CD4-positive, alpha-beta T cell (primary cell): ENCODE data around the gene AUTS2. TPM values are rescaled to one million over a fixed set of nuclear protein-coding genes. Genes with fewer than 3 reads are reported as not detected.

Experiments
- ATAC-seq: fragments of 200-7000 bp; cut with Tn5 transposase; one replicate; pipeline ENCODE4 v1.10.0; 2022; ENCODE audit warnings: mild to moderate bottlenecking; ENCODE audit not compliant: poor library complexity
- CTCF ChIA-PET: fragments of 350-600 bp; sonication (Branson Sonifier 250); formaldehyde crosslinking; loops from one replicate; lab custom pipeline; 2021; ENCODE audit warnings: antibody characterized with exemption, inconsistent platforms; lab: Charles Lee
- POLR2A ChIA-PET: fragments of 350-600 bp; sonication (Branson Sonifier 250); formaldehyde crosslinking; loops from one replicate; lab custom pipeline; 2021; ENCODE audit warnings: antibody characterized with exemption, inconsistent platforms; lab: Charles Lee
- DNase-seq, 14 experiments: peaks; one replicate each; pipeline ENCODE4 v3.0.0-alpha.2; 2013 to 2020; ENCODE audit warnings: mixed read lengths in 2 of 14
- H3K27ac ChIP-seq, 2 donors: one replicate each; pipeline versions ENCODE4 v1.5.1 to v1.7.0; 2013; ENCODE audit warnings: low read length in 2 of 2, low read depth in 1 of 2, mild to moderate bottlenecking in 1 of 2
- H3K27me3 ChIP-seq, 2 experiments: 1 replicate in 1 of 2; 2 replicates in 1 of 2; pipeline versions ENCODE4 v1.6.1 to v1.7.0; 2013; ENCODE audit warnings: low read length in 2 of 2, control low read depth in 1 of 2, mild to moderate bottlenecking in 1 of 2, moderate library complexity in 1 of 2; ENCODE audit not compliant: insufficient read depth in 2 of 2, control insufficient read depth in 1 of 2
- H3K36me3 ChIP-seq: one replicate; pipeline ENCODE4 v1.6.1; 2013; ENCODE audit warnings: low read length, control low read depth; ENCODE audit not compliant: insufficient read depth
- H3K4me1 ChIP-seq: one replicate; pipeline ENCODE4 v1.6.1; 2013; ENCODE audit warnings: low read length, control low read depth; ENCODE audit not compliant: insufficient read depth
- H3K4me3 ChIP-seq: one replicate; pipeline ENCODE4 v1.5.1; 2013; ENCODE audit warnings: mild to moderate bottlenecking, low read length, moderate library complexity
- H3K9me3 ChIP-seq, 2 experiments: 1 replicate in 1 of 2; 2 replicates in 1 of 2; pipeline versions ENCODE4 v1.6.1 to v1.7.0; 2013; ENCODE audit warnings: low read length in 2 of 2, mild to moderate bottlenecking in 2 of 2, control low read depth in 1 of 2, moderate library complexity in 1 of 2; ENCODE audit not compliant: control insufficient read depth in 1 of 2, insufficient read depth in 1 of 2
- H3K27ac Mint-ChIP-seq: one replicate; pipeline ENCODE4 v1.8.0; 2020; ENCODE audit warnings: mixed read lengths
- H3K27me3 Mint-ChIP-seq: one replicate; pipeline ENCODE4 v1.8.0; 2021; ENCODE audit warnings: mixed read lengths
- H3K36me3 Mint-ChIP-seq: one replicate; pipeline ENCODE4 v1.8.0; 2021; ENCODE audit warnings: low read depth, mixed read lengths
- H3K4me1 Mint-ChIP-seq: one replicate; pipeline ENCODE4 v1.8.0; 2021; ENCODE audit warnings: low read depth, mixed read lengths
- H3K4me3 Mint-ChIP-seq: one replicate; pipeline ENCODE4 v1.8.0; 2020; ENCODE audit warnings: mild to moderate bottlenecking, mixed read lengths
- H3K9me3 Mint-ChIP-seq: one replicate; pipeline ENCODE4 v1.8.0; 2020; ENCODE audit warnings: mixed read lengths
- intact Hi-C, 2 experiments: fragments of 100-400 bp; cut with DNase I in 1 of 2; cut with micrococcal nuclease in 1 of 2; formaldehyde crosslinking; loops; one replicate each; pipeline versions ENCODE4 v1.15.1 to v1.9.0; 2023 to 2025; cut with DNase I, micrococcal nuclease
- total RNA-seq, 174 experiments: library from RNA in 2 of 174; stranded (reverse) in 2 of 174; gene quantifications; one replicate each; pipeline ENCODE4 v1.2.3 and lab custom pipeline; 2021 to 2026
- TF ChIP-seq, protein P1 (sequence below): fragments of 200-600 bp; IDR thresholded peaks from one replicate; pipeline ENCODE4 v1.8.0; 2022; ENCODE audit warnings: antibody characterized with exemption, mild to moderate bottlenecking

AUTS2 gene
- total RNA-seq, 2 experiments from 2014 or later: 43.6 to 47.6 TPM

GRCh38 chr7:69786730-69787395, 188.6 kb downstream of the AUTS2 start:
- intact Hi-C loops: no loop called here
- no peak for DNase-seq
- Mint-ChIP-seq H3K27ac (no peak overlapping the region), H3K27me3 (no peaks in the 10 kb centered on the region), H3K9me3 (no peaks in the 10 kb centered on the region), H3K4me3 (no peak overlapping the region), H3K36me3 (no peaks in the 10 kb centered on the region), H3K4me1 (no peaks in the 10 kb centered on the region)
- ChIA-PET CTCF (no interaction called here), POLR2A (no interaction called here)
- TF ChIP-seq, protein P1, sequence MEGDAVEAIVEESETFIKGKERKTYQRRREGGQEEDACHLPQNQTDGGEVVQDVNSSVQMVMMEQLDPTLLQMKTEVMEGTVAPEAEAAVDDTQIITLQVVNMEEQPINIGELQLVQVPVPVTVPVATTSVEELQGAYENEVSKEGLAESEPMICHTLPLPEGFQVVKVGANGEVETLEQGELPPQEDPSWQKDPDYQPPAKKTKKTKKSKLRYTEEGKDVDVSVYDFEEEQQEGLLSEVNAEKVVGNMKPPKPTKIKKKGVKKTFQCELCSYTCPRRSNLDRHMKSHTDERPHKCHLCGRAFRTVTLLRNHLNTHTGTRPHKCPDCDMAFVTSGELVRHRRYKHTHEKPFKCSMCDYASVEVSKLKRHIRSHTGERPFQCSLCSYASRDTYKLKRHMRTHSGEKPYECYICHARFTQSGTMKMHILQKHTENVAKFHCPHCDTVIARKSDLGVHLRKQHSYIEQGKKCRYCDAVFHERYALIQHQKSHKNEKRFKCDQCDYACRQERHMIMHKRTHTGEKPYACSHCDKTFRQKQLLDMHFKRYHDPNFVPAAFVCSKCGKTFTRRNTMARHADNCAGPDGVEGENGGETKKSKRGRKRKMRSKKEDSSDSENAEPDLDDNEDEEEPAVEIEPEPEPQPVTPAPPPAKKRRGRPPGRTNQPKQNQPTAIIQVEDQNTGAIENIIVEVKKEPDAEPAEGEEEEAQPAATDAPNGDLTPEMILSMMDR: no peak
- no peak overlapping the region for H3K27ac ChIP-seq
- H3K36me3 ChIP-seq: no peaks in the 10 kb centered on the region
- H3K4me1 ChIP-seq: no peaks in the 10 kb centered on the region
- H3K27me3 ChIP-seq: no peaks in the 10 kb centered on the region
- ATAC-seq: no peak
- H3K9me3 ChIP-seq: no peaks in the 10 kb centered on the region
- H3K4me3 ChIP-seq: no peak overlapping the region

DNA sequence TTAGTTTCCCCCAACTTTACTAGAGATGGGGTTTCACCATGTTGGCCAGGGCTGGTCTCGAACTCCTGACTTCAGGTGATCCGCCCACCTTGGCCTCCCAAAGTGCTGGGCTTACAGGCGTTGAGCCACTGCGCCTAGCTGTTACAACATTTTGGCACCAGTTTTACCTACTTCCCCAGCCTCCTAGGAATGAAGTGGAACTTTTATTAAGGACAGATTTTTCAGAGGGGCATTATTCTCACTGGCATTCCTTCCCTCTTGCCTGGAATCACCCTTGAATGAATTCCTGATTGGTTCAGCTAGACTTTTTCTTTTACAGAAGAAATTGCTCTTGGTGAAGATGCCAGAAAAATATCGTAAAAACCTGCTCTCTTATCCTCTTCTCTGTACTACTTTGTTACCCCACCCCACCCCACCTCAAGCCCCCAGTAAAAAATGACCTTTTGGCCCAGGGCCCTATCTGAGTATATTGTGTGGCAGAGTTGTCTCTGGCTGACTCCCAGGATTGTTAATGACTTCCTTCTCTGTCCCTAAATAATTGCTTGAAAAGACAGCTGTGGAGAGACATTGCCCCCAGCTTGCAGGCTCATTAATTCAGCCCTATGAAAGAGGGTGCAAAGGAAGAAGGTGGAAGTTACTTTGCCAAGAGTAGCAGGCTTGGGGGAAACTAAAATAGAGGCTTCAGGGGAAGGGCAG, 189.6 kb downstream of the AUTS2 start:
- H3K36me3 ChIP-seq: no peaks in the 10 kb centered on the region
- no peak overlapping the region for H3K4me3 ChIP-seq
- ChIA-PET POLR2A (no interaction called here), CTCF (no interaction called here)
- ATAC-seq (no peak), DNase-seq (no peak)
- Mint-ChIP-seq H3K27me3 (no peaks in the 10 kb centered on the region), H3K4me3 (no peak overlapping the region), H3K27ac (no peak overlapping the region), H3K9me3 (no peaks in the 10 kb centered on the region), H3K4me1 (no peaks in the 10 kb centered on the region), H3K36me3 (no peaks in the 10 kb centered on the region)
- H3K27me3 ChIP-seq: no peaks in the 10 kb centered on the region
- no peak overlapping the region for H3K27ac ChIP-seq
- H3K4me1 ChIP-seq: no peaks in the 10 kb centered on the region
- intact Hi-C loops: no loop called here
- TF ChIP-seq, protein P1: no peak
- H3K9me3 ChIP-seq: no peaks in the 10 kb centered on the region

DNA sequence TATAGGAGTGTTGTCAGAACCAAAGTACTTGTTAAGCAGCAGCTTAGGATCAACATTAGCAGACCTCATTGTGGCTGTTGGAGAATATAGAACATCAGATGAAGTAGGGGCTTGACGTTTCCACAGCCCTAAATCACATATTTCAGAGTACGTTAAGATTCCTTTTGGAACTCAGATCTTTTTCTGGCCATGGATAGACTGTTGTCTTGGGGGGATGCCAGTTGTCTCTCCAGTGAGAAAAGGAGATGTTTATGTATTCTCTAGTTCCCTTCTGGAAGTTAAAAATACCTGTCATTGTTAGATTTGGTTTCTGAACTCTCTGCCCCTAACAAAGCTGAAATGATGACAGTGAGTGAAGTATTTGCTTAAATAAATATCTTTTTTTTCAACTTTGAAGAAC, 191.3 kb downstream of the AUTS2 start:
- H3K27me3 Mint-ChIP-seq: no peaks in the 10 kb centered on the region
- H3K4me3 Mint-ChIP-seq: no peak overlapping the region
- H3K27ac Mint-ChIP-seq: no peak overlapping the region
- intact Hi-C loops: no loop called here
- ChIA-PET POLR2A (no interaction called here), CTCF (no interaction called here)
- Histone ChIP-seq H3K27ac (no peak overlapping the region), H3K9me3 (no peaks in the 10 kb centered on the region), H3K4me3 (no peak overlapping the region), H3K4me1 (no peaks in the 10 kb centered on the region), H3K36me3 (no peaks in the 10 kb centered on the region), H3K27me3 (no peaks in the 10 kb centered on the region)
- no peak for DNase-seq
- no peaks in the 10 kb centered on the region for H3K9me3 Mint-ChIP-seq
- H3K4me1 Mint-ChIP-seq: no peaks in the 10 kb centered on the region
- TF ChIP-seq, protein P1: no peak
- ATAC-seq: no peak
- no peaks in the 10 kb centered on the region for H3K36me3 Mint-ChIP-seq
